ENCODE data around the gene STX2.
"Not testable (repeated sequence)": the region's sequence is repeated elsewhere in the genome, so short reads cannot be mapped to it uniquely, and the experiment has no call there.

STX2 gene

GRCh38 chr12:130879212-130879686, 40.2 kb upstream of the STX2 start:
- peak; percentile 83 for DNase-seq (ENCODE audit: extremely low spot score)
- TF ChIP-seq CTCF (IDR thresholded peaks at IDR 0.05; ENCODE audit: control extremely low read depth, extremely low read depth, low read depth, missing control alignments) = no peak
- ChIA-PET POLR2A (interaction anchor here (1.0 to 1.6 kb wide), 2 partner anchors 9 to 101 kb away, joined by 4 to 5 read pairs; no protein-coding TSS in a partner anchor), CTCF (interaction anchor here (1.1 kb wide), 1 partner anchor 225 kb away, joined by 3 read pairs; no protein-coding TSS in a partner anchor)

GRCh38 chr12:130878193-130879185, 39.4 kb upstream of the STX2 start:
- POLR2A ChIA-PET = interaction anchor here (1.0 to 1.6 kb wide), 2 partner anchors 8 to 101 kb away, joined by 4 to 5 read pairs; no protein-coding TSS in a partner anchor
- no peak for TF ChIP-seq CTCF (IDR thresholded peaks at IDR 0.05; ENCODE audit: control extremely low read depth, extremely low read depth, low read depth, missing control alignments)
- CTCF ChIA-PET = interaction anchor here (1.1 kb wide), 1 partner anchor 226 kb away, joined by 3 read pairs; no protein-coding TSS in a partner anchor
- DNase-seq (ENCODE audit: extremely low spot score) = no peak

- POLR2A ChIA-PET = interaction anchor here (0.7 kb wide), 2 partner anchors 12 to 531 kb away, joined by 3 to 4 read pairs; no protein-coding TSS in a partner anchor
These were observed 38.3 kb upstream of the STX2 start for GRCh38 chr12:130877333-130877732.

GRCh38 chr12:130876758-130877157, 37.7 kb upstream of the STX2 start:
- no peak for DNase-seq (ENCODE audit: extremely low spot score)
- TF ChIP-seq CTCF (IDR thresholded peaks at IDR 0.05; ENCODE audit: control extremely low read depth, extremely low read depth, low read depth, missing control alignments) = no peak
- CTCF ChIA-PET = no interaction called here
- POLR2A ChIA-PET = interaction anchor here (0.7 kb wide), 2 partner anchors 12 to 532 kb away, joined by 3 to 4 read pairs; no protein-coding TSS in a partner anchor

More at GRCh38 chr12:130877333-130877732, 38.3 kb upstream of the STX2 start:
- CTCF ChIA-PET = no interaction called here
- TF ChIP-seq CTCF (IDR thresholded peaks at IDR 0.05; ENCODE audit: control extremely low read depth, extremely low read depth, low read depth, missing control alignments) = no peak
- DNase-seq (ENCODE audit: extremely low spot score) = no peak

- TF ChIP-seq CTCF (IDR thresholded peaks at IDR 0.05; ENCODE audit: control extremely low read depth, extremely low read depth, low read depth, missing control alignments) = no peak
- POLR2A ChIA-PET = interaction anchor here (0.7 kb wide), 1 partner anchor 532 kb away, joined by 3 read pairs; no protein-coding TSS in a partner anchor
These were observed 37.2 kb upstream of the STX2 start for GRCh38 chr12:130876297-130876696.

GRCh38 chr12:130875708-130876107, 36.7 kb upstream of the STX2 start:
- DNase-seq (ENCODE audit: extremely low spot score); CTCF ChIA-PET; POLR2A ChIA-PET: not testable (repeated sequence)

More at GRCh38 chr12:130876297-130876696, 37.2 kb upstream of the STX2 start:
- DNase-seq (ENCODE audit: extremely low spot score) = no peak
- CTCF ChIA-PET = no interaction called here

Data from GM10248 (cell line).